OCI-LY7 (cell line): ENCODE data around the gene PITPNB. TPM values are rescaled to one million over a fixed set of nuclear protein-coding genes. Genes with fewer than 3 reads are reported as not detected.

Experiments used
- BruUV-seq: library from RNA; stranded (reverse); fragments of 400-500 nt; replicated peaks from 2 replicates; lab custom pipeline; 2021; lab: Mats Ljungman, UMichigan
- CTCF ChIA-PET: fragments of 300-600 bp; sonication (Branson Sonifier 250); formaldehyde crosslinking; loops from one replicate; lab custom pipeline; 2022; ENCODE audit warnings: antibody characterized with exemption; ENCODE audit not compliant: unreplicated experiment; lab: Charles Lee
- POLR2A ChIA-PET: fragments of 300-600 bp; sonication (Branson Sonifier 250); formaldehyde crosslinking; loops from one replicate; lab custom pipeline; 2022; ENCODE audit warnings: antibody characterized with exemption; lab: Charles Lee
- DNase-seq: peaks from one replicate; pipeline ENCODE4 v3.0.0-alpha.2; 2015; ENCODE audit warnings: low spot score
- H2AFZ ChIP-seq: fragments of 200-600 bp; sonication (generic), shearing (Covaris generic); 2 replicates; pipeline ENCODE4 v1.6.1; 2014; ENCODE audit warnings: mild to moderate bottlenecking, antibody characterized with exemption, low read length, moderate library complexity
- H3K27ac ChIP-seq: fragments of 200-600 bp; sonication (generic); 2 replicates; pipeline ENCODE4 v1.5.1; 2014; ENCODE audit warnings: mixed run types, low read depth, mild to moderate bottlenecking, moderate library complexity, low read length, inconsistent platforms; ENCODE audit not compliant: poor library complexity, severe bottlenecking
- H3K36me3 ChIP-seq: fragments of 200-600 bp; sonication (generic); 2 replicates; pipeline ENCODE4 v1.6.1; 2014; ENCODE audit warnings: mild to moderate bottlenecking, antibody characterized with exemption, low read length, moderate library complexity, mixed read lengths; ENCODE audit not compliant: insufficient read depth
- H3K4me1 ChIP-seq: fragments of 200-600 bp; sonication (generic); 2 replicates; pipeline ENCODE4 v1.5.1; 2014; ENCODE audit warnings: mild to moderate bottlenecking, low read length; ENCODE audit not compliant: insufficient read depth, poor library complexity, severe bottlenecking
- H3K4me2 ChIP-seq: fragments of 200-600 bp; sonication (generic); 2 replicates; pipeline ENCODE4 v1.6.1; 2014; ENCODE audit warnings: mild to moderate bottlenecking, low read length
- H3K4me3 ChIP-seq: fragments of 200-600 bp; sonication (generic); 2 replicates; pipeline ENCODE4 v1.5.1; 2014; ENCODE audit warnings: mild to moderate bottlenecking, low read depth, low read length; ENCODE audit not compliant: poor library complexity, severe bottlenecking
- H3K79me2 ChIP-seq: fragments of 200-600 bp; sonication (generic); 2 replicates; pipeline ENCODE4 v1.6.1; 2016; ENCODE audit warnings: low read depth, mild to moderate bottlenecking, low read length, moderate library complexity, mixed read lengths; ENCODE audit not compliant: insufficient read depth
- H3K9me2 ChIP-seq: fragments of 200-600 bp; sonication (generic); 2 replicates; pipeline ENCODE4 v1.6.1; 2016; ENCODE audit warnings: mild to moderate bottlenecking, low read length, mixed read lengths; ENCODE audit not compliant: insufficient read depth
- H3K9me3 ChIP-seq: fragments of 200-600 bp; sonication (generic); 2 replicates; pipeline ENCODE4 v1.6.1; 2014; ENCODE audit warnings: mild to moderate bottlenecking, mixed run types, low read length, mixed read lengths
- H4K20me1 ChIP-seq: fragments of 200-600 bp; sonication (generic); 2 replicates; pipeline ENCODE4 v1.6.1; 2014; ENCODE audit warnings: mild to moderate bottlenecking, antibody characterized with exemption, low read length, moderate library complexity, mixed read lengths; ENCODE audit not compliant: insufficient read depth
- EZH2phosphoT487 ChIP-seq: fragments of 200-600 bp; sonication (generic); IDR thresholded peaks from 2 replicates; pipeline ENCODE4 v1.6.1; 2018; ENCODE audit warnings: low read depth, borderline replicate concordance, mild to moderate bottlenecking, mixed run types, antibody characterized with exemption, low read length, moderate library complexity, mixed read lengths
- intact Hi-C: fragments of 100-400 bp; cut with micrococcal nuclease; formaldehyde crosslinking; loops from one replicate; pipeline ENCODE4 v1.10.0; 2022; ENCODE audit not compliant: unreplicated experiment
- total RNA-seq, 2 experiments: library from RNA; depleted of rRNA in 1 of 2; stranded (reverse); fragments of >200 nt in 1 of 2; shearing (Covaris generic) in 1 of 2; gene quantifications; 2 replicates each; pipeline ENCODE4 v1.2.3, GENCODE V29; 2014 to 2022
- TF ChIP-seq, protein P1 (sequence below): fragments of 200-600 bp; sonication (generic); conservative IDR thresholded peaks from 2 replicates; pipeline ENCODE4 v1.5.1; 2014; ENCODE audit warnings: mild to moderate bottlenecking, antibody characterized with exemption, low read length, moderate library complexity, mixed read lengths

Gene PITPNB
- total RNA-seq, 2 experiments from 2014 or later: 21.8 to 97.4 TPM

DNA sequence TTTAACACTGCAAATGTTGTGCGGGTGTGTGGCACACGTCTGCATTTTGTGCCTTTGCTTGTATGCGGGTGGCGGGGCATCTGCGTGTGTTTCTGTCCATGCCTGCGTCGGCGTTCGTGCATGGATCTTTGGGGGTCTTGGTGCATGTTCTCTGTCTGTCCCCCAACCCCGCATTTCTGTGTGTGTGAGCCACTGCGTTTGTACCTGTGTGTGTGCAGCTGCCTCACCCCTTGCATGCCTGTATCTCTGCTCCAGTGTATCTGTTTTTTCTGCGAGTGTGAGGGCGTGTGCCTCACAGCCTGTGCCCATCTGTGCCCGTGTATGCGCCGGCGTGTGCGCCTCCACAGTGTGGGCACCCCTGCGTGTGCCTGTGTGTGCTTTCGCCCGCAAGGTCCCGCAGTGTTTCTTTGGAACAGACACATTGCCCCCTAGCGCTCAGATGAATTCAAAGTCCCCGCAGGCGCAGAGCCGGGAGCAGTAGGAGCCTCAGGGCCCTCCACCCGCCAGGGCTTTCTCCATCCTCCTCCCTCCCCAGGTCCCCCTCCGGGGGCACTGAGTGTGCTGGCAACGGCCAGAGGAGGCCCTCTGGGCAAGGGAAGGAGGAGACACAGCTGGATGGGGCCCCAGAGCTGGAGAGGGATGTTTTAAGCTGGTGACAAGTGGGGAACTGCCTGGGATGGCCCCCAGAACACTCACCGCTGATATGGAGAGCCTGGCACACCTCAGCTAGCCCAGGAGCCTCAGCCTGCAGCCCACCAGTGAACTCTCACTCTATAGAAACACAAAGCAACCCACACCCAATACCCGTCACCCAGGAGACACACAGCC lies 114.4 kb downstream of the PITPNB start:
- Histone ChIP-seq H4K20me1 (no peaks in the 10 kb centered on the region), H3K4me3 (no peak overlapping the region), H3K4me2 (no peak overlapping the region), H3K9me2 (no peaks in the 10 kb centered on the region), H3K4me1 (no peaks in the 10 kb centered on the region), H3K79me2 (no peaks in the 10 kb centered on the region), H3K27ac (no peak overlapping the region), H3K36me3 (no peaks in the 10 kb centered on the region), H2AFZ (no peak overlapping the region), H3K9me3 (no peaks in the 10 kb centered on the region)
- intact Hi-C loops: no loop called here
- TF ChIP-seq, protein P1, sequence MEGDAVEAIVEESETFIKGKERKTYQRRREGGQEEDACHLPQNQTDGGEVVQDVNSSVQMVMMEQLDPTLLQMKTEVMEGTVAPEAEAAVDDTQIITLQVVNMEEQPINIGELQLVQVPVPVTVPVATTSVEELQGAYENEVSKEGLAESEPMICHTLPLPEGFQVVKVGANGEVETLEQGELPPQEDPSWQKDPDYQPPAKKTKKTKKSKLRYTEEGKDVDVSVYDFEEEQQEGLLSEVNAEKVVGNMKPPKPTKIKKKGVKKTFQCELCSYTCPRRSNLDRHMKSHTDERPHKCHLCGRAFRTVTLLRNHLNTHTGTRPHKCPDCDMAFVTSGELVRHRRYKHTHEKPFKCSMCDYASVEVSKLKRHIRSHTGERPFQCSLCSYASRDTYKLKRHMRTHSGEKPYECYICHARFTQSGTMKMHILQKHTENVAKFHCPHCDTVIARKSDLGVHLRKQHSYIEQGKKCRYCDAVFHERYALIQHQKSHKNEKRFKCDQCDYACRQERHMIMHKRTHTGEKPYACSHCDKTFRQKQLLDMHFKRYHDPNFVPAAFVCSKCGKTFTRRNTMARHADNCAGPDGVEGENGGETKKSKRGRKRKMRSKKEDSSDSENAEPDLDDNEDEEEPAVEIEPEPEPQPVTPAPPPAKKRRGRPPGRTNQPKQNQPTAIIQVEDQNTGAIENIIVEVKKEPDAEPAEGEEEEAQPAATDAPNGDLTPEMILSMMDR: peak; percentile 81
- no peak for TF ChIP-seq EZH2phosphoT487
- peak; percentile 64 for DNase-seq
- POLR2A ChIA-PET: no interaction called here
- CTCF ChIA-PET: no interaction called here
- no TSS peak for BruUV-seq

DNA sequence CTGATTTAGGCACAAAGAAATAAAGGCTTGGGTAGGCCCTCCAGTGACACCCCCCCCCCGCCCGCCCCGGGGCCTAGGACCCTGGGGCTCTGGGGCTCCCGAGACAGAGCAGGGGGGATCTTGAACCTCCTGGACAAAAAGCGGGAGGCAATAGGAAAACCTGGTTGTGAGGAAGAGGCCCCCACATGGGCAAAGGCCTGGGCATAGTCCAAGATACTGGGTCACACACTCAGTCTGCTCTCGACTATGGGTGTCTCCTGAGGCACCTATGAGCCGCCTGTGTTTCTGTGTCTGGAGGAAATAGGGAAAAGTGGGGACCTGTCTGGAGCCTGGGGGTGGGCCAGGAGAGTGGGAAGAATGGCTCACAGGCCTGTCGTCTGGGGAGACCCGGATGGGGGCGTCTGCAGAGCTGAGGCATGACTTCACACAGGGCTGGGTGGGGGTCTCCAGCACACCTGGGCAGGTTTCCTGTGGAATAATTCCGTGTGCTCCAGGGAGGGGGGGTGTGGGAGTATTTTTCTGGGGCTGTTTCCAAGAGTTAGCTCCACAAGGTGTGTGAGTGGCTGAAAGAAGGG lies 115.1 kb downstream of the PITPNB start:
- no TSS peak for BruUV-seq
- CTCF ChIA-PET: no interaction called here
- intact Hi-C loops: no loop called here

More for the DNA sequence above, 115.1 kb downstream of the PITPNB start:
- H3K4me1 ChIP-seq: no peaks in the 10 kb centered on the region
- no peak overlapping the region for H3K27ac ChIP-seq
- POLR2A ChIA-PET: no interaction called here
- H3K4me3 ChIP-seq: no peak overlapping the region
- no peak overlapping the region for H2AFZ ChIP-seq
- H3K9me3 ChIP-seq: no peaks in the 10 kb centered on the region
- no peak for TF ChIP-seq EZH2phosphoT487
- TF ChIP-seq, protein P1: no peak
- H3K79me2 ChIP-seq: no peaks in the 10 kb centered on the region
- no peak overlapping the region for H3K4me2 ChIP-seq
- no peak for DNase-seq
- no peaks in the 10 kb centered on the region for H4K20me1 ChIP-seq
- no peaks in the 10 kb centered on the region for H3K36me3 ChIP-seq
- H3K9me2 ChIP-seq: no peaks in the 10 kb centered on the region
